ENCODE results near the gene ZNF320. TPM values are rescaled to one million over a fixed set of nuclear protein-coding genes. Genes with fewer than 3 reads are reported as not detected.
"Not testable (repeated sequence)": the region's sequence is repeated elsewhere in the genome, so short reads cannot be mapped to it uniquely, and the experiment has no call there.

The ZNF320 gene
- polyA plus RNA-seq (ENCODE audit: insufficient read length): 56.9 TPM
- long read RNA-seq, donor 1, partial matches to known transcripts: 0 of 2 reads
- long read RNA-seq, donor 1, other reads (novel, unspliced or antisense): 0 of 2 reads
- long read RNA-seq, donor 2, partial matches to known transcripts: 0 of 2 reads
- long read RNA-seq, donor 2, other reads (novel, unspliced or antisense): 0 of 2 reads
- long read RNA-seq, donor 3, partial matches to known transcripts: 5 of 6 reads
- long read RNA-seq, donor 3, other reads (novel, unspliced or antisense): 0 of 6 reads
- long read RNA-seq, donor 4: 0 reads
- long read RNA-seq, donor 5, partial matches to known transcripts: 0 of 2 reads
- long read RNA-seq, donor 5, other reads (novel, unspliced or antisense): 0 of 2 reads
- long read RNA-seq, donor 6: 0 reads
- long read RNA-seq, donor 7, partial matches to known transcripts: 0 of 1 reads
- long read RNA-seq, donor 7, other reads (novel, unspliced or antisense): 0 of 1 reads
- long read RNA-seq, donor 8: 0 reads

GRCh38 chr19:52897138-52897935, at the start of gene ZNF320:
Gene ZNF320 (minus strand): TSS chr19:52897635. CDS start chr19:52890255, 7,380 bp downstream.
- DNase-seq: peak; percentile 95

- peak; percentile 82 for DNase-seq
These were observed 49.2 kb upstream of the ZNF320 start for GRCh38 chr19:52946322-52947310.

- no peak for DNase-seq
These were observed 48.4 kb upstream of the ZNF320 start for GRCh38 chr19:52945652-52946321.

GRCh38 chr19:52944703-52945493, 47.5 kb upstream of the ZNF320 start:
- not testable (repeated sequence) for DNase-seq

GRCh38 chr19:52943884-52944643, 46.6 kb upstream of the ZNF320 start:
- no peak for DNase-seq

- no peak for DNase-seq
These were observed 45.9 kb upstream of the ZNF320 start for GRCh38 chr19:52943134-52943883.

GRCh38 chr19:52942386-52943133, 45.1 kb upstream of the ZNF320 start:
- DNase-seq: peak; percentile 82

GRCh38 chr19:52941941-52942385, 44.5 kb upstream of the ZNF320 start:
- no peak for DNase-seq

GRCh38 chr19:52941523-52941922, 44.1 kb upstream of the ZNF320 start:
- not testable (repeated sequence) for DNase-seq

- not testable (repeated sequence) for DNase-seq
These were observed 43.5 kb upstream of the ZNF320 start for GRCh38 chr19:52940905-52941304.

GRCh38 chr19:52938761-52939160, 41.3 kb upstream of the ZNF320 start:
- no peak for DNase-seq

GRCh38 chr19:52936954-52937325, 39.5 kb upstream of the ZNF320 start:
- DNase-seq: no peak

GRCh38 chr19:52936151-52936953, 38.9 kb upstream of the ZNF320 start:
- DNase-seq: no peak

- DNase-seq: no peak
These were observed 38.0 kb upstream of the ZNF320 start for GRCh38 chr19:52935434-52935833.

GRCh38 chr19:52924641-52925040, 27.2 kb upstream of the ZNF320 start:
- DNase-seq: not testable (repeated sequence)

- DNase-seq: no peak
These were observed 26.6 kb upstream of the ZNF320 start for GRCh38 chr19:52923778-52924593.

All from left kidney (tissue), 8 donors.